Panc1 (cell line): Measurements from ENCODE around the gene NCAPH2. TPM values are rescaled to one million over a fixed set of nuclear protein-coding genes. Genes with fewer than 3 reads are reported as not detected.

Experiments used
- ATAC-seq: fragments of 200-7000 bp; cut with Tn5 transposase; 2 replicates; pipeline ENCODE4 v1.9.1; 2020; ENCODE audit warnings: mild to moderate bottlenecking, moderate library complexity
- BruUV-seq: library from RNA; stranded (reverse); fragments of 400-500 nt; replicated peaks from 2 replicates; lab custom pipeline; 2021; lab: Mats Ljungman, UMichigan
- CTCF ChIA-PET: fragments of 300-600 bp; sonication (Branson Sonifier 250); formaldehyde crosslinking; loops from one replicate; lab custom pipeline; 2022; ENCODE audit warnings: antibody characterized with exemption; lab: Charles Lee
- POLR2A ChIA-PET: fragments of 300-600 bp; sonication (Branson Sonifier 250); formaldehyde crosslinking; loops from one replicate; lab custom pipeline; 2022; ENCODE audit warnings: antibody characterized with exemption; lab: Charles Lee
- DNase-seq: peaks from one replicate; pipeline ENCODE4 v3.0.0-alpha.2; 2010; ENCODE audit warnings: low read depth, low spot score
- H3K27ac ChIP-seq: 2 replicates; pipeline ENCODE4 v1.5.1; 2011; ENCODE audit warnings: mild to moderate bottlenecking, low read length, inconsistent platforms
- H3K27me3 ChIP-seq: fragments of 200-500 bp; sonication (Bioruptor generic); 2 replicates; pipeline ENCODE4 v1.6.0; 2014; ENCODE audit warnings: low read length, inconsistent platforms; ENCODE audit not compliant: control insufficient read depth, insufficient read depth
- H3K36me3 ChIP-seq: fragments of 200-500 bp; sonication (Bioruptor generic); 2 replicates; pipeline ENCODE4 v1.5.1; 2014; ENCODE audit warnings: inconsistent platforms, mild to moderate bottlenecking, low read length, moderate library complexity; ENCODE audit not compliant: control insufficient read depth, insufficient read depth
- H3K4me1 ChIP-seq: 2 replicates; pipeline ENCODE4 v1.5.1; 2011; ENCODE audit warnings: inconsistent platforms, mild to moderate bottlenecking, low read length, moderate library complexity; ENCODE audit not compliant: control insufficient read depth, insufficient read depth
- H3K4me3 ChIP-seq, 2 experiments: 2 replicates each; pipeline ENCODE4 v1.5.1; 2011 to 2012; ENCODE audit warnings: low read depth in 2 of 2, low read length in 2 of 2, mild to moderate bottlenecking in 2 of 2, inconsistent platforms in 1 of 2, moderate library complexity in 1 of 2
- H3K9me3 ChIP-seq: fragments of 200-500 bp; sonication (Bioruptor generic); 2 replicates; pipeline ENCODE4 v1.5.1; 2014; ENCODE audit warnings: low read depth, mild to moderate bottlenecking, inconsistent platforms, low read length, moderate library complexity; ENCODE audit not compliant: control insufficient read depth, insufficient read depth
- CTCF ChIP-seq: fragments of 450-650 bp; IDR thresholded peaks from 2 replicates; pipeline ENCODE4 v1.5.1; 2017; ENCODE audit warnings: mild to moderate bottlenecking
- POLR2AphosphoS5 ChIP-seq: IDR thresholded peaks from 2 replicates; pipeline ENCODE4 v1.6.1; 2012; ENCODE audit warnings: mild to moderate bottlenecking, low read depth, low read length, moderate library complexity
- REST ChIP-seq, 2 experiments: IDR thresholded peaks; 2 replicates each; pipeline ENCODE4 v1.6.1; 2011 to 2012; ENCODE audit warnings: low read depth in 2 of 2, control low read depth in 1 of 2, low read length in 1 of 2, mild to moderate bottlenecking in 1 of 2, moderate library complexity in 1 of 2; ENCODE audit not compliant: insufficient read depth in 1 of 2
- SIN3A ChIP-seq: IDR thresholded peaks from 2 replicates; pipeline ENCODE4 v1.6.1; 2012; ENCODE audit warnings: low read depth, mild to moderate bottlenecking, low read length, moderate library complexity, borderline replicate concordance; ENCODE audit not compliant: insufficient read depth
- TCF7L2 ChIP-seq: IDR thresholded peaks from 2 replicates; pipeline ENCODE4 v1.6.1; 2011; ENCODE audit warnings: mild to moderate bottlenecking, low read depth, low read length, inconsistent platforms
- in situ Hi-C: cut with HindIII; loops from 2 replicates; pipeline ENCODE4 v1.10.0; 2016; ENCODE audit warnings: low sequenced_read_pairs, low pct_unique_long_range_greater_than_20kb
- intact Hi-C: fragments of 100-400 bp; cut with micrococcal nuclease; formaldehyde crosslinking; loops from one replicate; pipeline ENCODE4 v1.10.0; 2022; ENCODE audit not compliant: unreplicated experiment
- total RNA-seq: library from RNA; stranded (reverse); gene quantifications from one replicate; pipeline ENCODE4 v1.2.1, GENCODE V29; 2021; ENCODE audit not compliant: unreplicated experiment

The NCAPH2 gene
- total RNA-seq, 1 experiment from 2014 or later = 55.6 TPM

- Histone ChIP-seq H3K9me3 (no peaks in the 10 kb centered on the region), H3K27ac (no peak overlapping the region), H3K4me3 (no peak overlapping the region), H3K36me3 (0 out of 2 replicates have a peak, but pooled peaks cover 2% of the 10 kb centered on the region), H3K4me1 (peaks cover 11% of the 10 kb centered on the region), H3K27me3 (no peaks in the 10 kb centered on the region)
- intact Hi-C loops = no loop called here
- no peak for DNase-seq
- in situ Hi-C loops = no loop called here
- TF ChIP-seq SIN3A (no peak), CTCF (no peak), TCF7L2 (no peak), REST (IDR thresholded peaks at IDR 0.05; ENCODE audit: insufficient read depth in 1 of 2, low read depth in 2 of 2, low read length in 1 of 2) (no peak), POLR2AphosphoS5 (no peak)
- POLR2A ChIA-PET = no interaction called here
- ATAC-seq = no peak
- CTCF ChIA-PET = no interaction called here
- BruUV-seq = no TSS peak
These were observed 40.7 kb upstream of the NCAPH2 start for GRCh38 chr22:50467341-50467740.

- POLR2A ChIA-PET = no interaction called here
- ATAC-seq (no peak), DNase-seq (no peak)
- CTCF ChIA-PET = interaction anchor here (0.6 kb wide), 1 partner anchor 278 kb away, joined by 8 read pairs; no protein-coding TSS in a partner anchor
- Histone ChIP-seq H3K27ac (no peak overlapping the region), H3K4me3 (no peak overlapping the region), H3K9me3 (no peaks in the 10 kb centered on the region), H3K4me1 (peaks cover 11% of the 10 kb centered on the region), H3K36me3 (0 out of 2 replicates have a peak, but pooled peaks cover 2% of the 10 kb centered on the region), H3K27me3 (no peaks in the 10 kb centered on the region)
- no TSS peak for BruUV-seq
- intact Hi-C loops (no loop called here), in situ Hi-C loops (no loop called here)
- TF ChIP-seq REST (IDR thresholded peaks at IDR 0.05; ENCODE audit: insufficient read depth in 1 of 2, low read depth in 2 of 2, low read length in 1 of 2) (no peak), TCF7L2 (no peak), SIN3A (no peak), POLR2AphosphoS5 (no peak), CTCF (no peak)
These were observed 40.1 kb upstream of the NCAPH2 start for GRCh38 chr22:50467773-50468440.
